ENCODE results near the gene FAM168A.

Gene FAM168A, protein sequence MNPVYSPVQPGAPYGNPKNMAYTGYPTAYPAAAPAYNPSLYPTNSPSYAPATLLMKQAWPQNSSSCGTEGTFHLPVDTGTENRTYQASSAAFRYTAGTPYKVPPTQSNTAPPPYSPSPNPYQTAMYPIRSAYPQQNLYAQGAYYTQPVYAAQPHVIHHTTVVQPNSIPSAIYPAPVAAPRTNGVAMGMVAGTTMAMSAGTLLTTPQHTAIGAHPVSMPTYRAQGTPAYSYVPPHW

DNA sequence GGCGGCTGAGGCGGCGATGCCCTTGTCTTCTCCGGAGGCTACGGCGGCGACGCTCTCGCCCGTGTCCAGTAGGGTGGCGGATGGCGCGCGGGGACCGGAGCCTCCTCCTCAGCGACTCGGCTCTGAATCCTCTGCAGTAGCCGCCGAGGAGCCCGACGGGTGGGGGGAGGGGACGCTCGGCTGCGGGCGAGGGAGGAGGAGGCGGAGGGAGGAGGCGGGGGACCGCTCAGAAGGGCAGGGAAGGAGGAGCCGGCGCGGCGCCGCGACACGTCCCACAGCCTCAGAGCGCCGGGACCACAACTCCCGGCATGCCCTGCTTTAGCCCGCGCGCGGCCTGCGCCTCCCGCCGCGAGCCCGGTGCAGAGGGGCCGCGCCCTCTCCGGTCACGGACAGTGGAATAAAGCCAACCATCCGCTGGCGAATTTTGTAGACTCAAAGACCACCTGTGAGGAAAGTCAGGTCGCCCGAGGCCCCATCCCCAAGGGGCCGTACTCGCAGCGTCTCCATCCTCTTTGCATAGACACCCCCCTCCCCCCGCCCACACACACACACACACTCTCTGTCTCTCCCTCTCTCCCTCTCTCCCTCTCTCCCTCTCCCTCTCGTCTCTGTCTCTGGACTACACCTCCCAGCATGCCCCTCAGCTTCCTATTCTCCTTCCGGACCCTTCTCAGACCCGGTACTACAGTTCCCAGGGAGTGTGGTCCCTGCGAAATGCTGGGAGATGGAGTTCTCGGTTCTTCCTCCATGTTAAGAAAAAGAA, at the start of gene FAM168A:
FAM168A (minus strand) TSS at position 157 of the 763 bp plus-strand sequence. CDS start 129,638 bp downstream, outside the sequence.
- DNase-seq, result peak; percentile 77 to 99 (median 95)

DNA sequence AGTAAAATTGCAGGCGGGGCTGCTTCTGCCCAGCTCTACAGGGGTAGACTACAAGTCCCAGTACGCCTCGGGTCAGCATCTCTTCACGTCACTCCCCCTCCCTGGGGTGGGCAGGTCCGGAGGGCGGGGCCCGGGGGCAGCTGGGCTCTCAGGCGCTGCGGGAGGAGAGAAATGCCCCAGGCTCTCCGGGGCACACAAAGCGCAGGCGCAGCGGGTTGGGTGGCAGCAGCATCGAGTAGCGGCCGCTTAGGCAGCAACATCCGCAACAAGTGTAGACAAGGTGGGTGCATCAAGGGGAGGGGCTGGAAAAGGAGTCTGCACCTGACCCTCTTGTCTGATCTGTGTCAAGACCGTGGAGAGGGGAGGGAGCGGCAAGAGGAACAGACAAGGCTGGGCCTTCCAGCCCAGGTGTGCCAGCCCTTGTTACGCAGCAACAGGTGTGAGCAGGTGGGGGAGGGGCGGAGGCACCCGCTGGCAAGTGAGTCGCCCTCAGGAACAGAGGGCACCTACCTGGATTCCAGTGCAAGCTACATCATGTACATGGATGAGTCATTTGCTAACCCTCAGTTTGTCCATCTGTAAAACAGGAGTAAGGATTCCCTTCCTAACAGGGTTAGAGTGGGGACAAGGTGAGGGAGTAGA, 49.7 kb upstream of the FAM168A start:
- DNase-seq, result peak; percentile 35 to 98 (median 92)

DNA sequence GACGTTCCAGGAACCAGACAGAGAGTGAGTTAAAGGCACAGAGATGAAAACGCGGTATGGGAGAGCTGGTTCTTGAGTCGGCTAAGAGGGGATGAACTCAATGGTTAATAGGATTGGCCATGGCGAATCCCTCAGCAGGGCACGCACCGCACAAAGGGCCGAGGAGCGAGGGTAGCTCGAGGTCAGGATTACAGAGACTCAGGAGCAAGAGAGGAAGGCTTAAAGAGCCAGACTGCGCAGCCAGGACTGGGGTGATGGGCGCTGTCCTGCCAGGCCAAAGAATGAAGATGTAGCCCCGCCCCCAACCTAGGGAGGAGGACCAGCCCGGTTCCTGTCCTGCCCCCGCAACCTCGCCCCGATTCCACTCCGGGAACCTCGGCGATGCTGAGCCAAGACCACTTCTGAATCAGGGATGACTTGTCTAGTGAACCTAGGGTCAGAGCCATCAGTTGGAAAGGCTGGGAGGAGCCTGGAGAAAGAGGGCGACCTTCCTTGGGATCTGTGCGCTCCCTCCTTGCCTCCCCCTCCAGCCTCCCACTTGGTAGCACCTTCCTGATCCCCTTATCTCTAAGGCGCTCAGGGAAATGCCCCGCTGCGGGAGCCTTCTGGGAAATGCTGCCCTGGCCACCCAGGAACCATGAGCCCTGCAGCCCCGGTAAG, 48.2 kb upstream of the FAM168A start, which contains the start of gene PLEKHB1:
PLEKHB1 (plus strand) TSS at position 610 of the 660 bp plus-strand sequence; CDS start at position 638, 28 bp downstream.
- DNase-seq, result no peak

DNA sequence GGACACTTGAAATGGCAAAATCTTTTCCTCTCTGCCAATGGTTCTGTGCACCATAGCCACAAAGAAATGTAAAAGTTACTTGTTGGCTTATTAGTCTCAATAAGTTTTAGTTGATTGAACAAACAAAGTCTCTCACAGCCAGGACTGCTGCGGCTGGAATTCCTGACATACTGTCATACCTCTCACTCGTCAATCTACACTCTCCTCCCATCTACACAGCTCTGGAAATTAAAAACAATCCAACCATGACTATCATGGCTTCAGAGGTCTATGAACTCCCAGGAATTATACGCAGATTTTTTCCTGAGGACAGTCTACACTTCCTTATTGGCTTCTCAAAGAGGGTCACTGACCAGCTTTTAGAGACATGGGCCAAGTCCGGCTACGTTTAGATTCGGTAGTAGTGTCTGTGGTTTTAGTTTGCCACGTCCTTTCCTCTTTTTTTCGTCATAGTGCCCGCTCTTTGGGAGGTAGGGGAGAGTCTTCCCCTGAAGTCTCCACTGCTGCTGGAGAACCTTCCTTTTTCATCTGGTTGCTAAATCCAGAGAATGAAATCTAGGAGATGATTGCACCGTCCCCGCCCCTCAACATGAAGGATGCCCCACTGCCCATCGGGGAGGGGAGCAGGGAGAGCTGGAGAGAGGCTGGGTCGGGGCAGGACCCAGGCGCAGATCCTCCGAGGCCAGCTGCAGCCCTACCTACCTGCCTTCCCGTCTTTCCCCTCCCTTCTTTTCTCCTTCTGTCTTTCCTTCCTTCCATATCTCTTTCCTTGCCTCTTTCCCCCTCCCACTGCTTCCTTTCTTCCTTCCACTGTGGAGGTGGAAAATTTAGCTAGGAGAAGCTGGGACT, 47.4 kb upstream of the FAM168A start:
- DNase-seq, result no peak

DNA sequence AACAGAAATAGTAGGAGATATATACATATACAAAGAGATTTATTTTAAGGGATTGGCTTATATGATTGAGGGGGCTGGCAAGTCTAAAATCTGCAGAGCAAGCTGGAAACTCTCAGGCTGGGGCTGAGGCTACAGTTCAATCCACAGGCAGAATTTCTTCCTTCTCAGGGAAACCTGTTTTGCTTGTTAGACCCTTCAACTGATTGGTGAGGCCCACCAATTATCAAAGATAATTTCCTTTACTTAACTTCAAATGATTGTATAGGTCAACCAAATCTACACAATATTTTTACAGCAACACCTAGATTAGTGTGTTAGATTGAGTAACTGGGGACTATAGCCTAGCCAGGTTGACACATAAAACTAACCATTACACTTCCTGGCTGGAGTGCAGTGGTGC, 43.8 kb upstream of the FAM168A start:
- DNase-seq, result no peak

DNA sequence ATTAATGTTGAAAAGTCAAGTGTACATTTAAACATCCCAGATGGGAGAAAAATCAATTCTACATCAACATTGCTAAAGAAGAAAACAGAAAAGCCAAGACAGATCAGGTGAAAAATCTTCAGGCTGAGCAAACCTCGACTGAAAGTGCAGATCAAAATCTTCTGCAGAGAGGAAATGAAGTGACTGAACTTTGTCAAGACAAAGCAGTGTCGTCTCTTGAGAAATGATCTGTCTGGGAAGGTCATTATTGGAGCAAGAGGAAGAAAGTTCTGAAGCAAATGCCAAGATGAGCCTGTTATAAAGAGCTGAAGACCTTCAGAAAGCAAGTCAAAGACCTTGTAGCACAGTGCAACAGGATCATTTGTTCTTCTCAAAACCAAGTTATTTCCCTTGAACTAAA, 42.7 kb upstream of the FAM168A start:
- DNase-seq, result no peak

DNA sequence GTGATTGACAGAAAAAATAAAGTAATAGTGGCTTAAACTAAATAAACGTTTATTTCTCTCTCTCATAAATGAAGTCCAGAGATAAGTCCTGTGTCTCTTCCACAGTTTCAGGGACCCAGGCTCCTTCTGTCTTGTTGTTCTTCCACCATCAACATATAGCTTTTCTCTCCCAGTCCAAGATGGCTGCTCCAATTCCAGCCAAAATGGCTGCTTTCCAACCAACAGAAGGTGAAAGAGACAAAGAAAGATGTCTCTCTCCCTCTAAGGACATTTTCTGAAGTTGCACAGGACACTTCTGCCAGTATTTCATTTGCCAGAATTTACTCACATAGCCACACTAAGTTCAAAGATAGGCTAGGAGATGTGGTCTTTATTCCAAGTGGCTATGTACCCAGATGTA, 39.1 kb upstream of the FAM168A start:
- no peak for DNase-seq

DNA sequence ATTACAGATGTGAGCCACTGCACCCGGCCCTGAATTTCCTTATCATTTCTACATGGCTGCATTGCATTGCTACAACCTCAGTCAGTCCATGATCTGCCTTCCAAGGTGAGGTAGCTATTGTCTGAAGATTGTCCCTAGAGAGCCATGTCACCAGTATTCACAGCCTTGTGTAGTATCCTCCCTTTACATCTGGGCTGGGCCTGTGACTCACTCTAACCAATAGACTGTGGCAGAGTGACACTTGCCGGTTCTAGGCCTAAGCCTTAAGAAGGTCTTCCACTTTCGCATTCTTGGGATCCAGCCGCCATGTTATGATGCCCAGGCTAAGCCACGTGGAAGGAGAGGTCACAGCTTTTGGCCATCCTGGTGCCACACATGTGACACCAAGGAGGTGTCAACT, 38.3 kb upstream of the FAM168A start:
- DNase-seq, result no peak

DNA sequence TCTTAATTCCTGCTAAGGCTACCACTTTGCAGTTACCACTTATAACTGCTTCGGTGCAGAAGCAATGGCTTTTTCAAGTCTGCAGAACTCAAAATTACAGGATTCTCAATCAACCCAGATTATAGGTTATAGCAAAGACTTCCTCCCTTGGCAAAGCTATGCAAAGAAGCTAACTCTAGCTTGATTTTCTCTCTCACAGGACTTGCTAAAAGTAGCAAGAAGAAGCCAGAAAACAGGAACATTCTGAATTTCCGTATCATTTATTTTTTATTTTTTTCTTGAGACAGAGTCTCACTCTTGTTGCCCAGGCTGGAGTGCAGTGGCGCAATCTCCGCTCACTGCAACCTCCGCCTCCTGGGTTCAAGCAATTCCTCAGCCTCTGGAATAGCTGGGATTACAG, 37.8 kb upstream of the FAM168A start:
- DNase-seq, result no peak

DNA sequence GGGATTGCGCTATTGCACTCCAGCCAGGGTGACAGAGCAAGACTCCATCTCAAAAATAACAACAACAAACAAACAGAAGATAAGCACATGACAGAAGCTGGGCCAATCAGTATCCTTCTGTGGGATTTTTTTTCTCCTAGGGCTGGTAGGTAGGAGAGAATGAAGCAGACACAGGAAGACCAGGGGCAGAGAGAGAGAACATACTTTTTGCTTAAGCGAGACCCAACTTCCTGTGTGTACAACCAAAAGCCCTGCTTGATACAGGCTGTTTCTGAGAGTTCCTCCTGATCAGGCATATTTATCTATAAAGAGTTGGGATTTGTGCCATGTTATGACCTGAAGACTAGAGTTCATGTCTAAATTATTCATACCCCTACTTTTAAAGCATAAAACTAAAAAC, 36.1 kb upstream of the FAM168A start:
- no peak for DNase-seq

DNA sequence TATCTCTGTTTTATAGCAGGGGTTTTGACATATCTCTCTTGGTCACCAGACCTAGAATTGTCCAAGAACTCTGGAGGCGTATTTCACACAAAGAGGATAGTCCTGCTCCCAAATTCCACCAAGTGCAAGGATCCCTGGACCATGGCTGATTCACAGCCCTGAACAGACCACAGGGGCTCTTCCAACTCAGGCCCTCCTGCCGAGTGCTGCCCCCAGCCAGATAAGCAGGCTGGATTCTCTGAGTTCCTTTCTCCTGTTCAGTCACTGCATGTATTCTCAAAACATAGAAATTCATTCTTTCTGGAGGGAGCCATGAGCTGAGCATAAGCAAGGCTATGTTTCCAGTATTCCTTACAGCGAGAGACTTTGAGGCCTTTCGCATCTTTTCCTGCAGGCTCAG, 35.1 kb upstream of the FAM168A start:
- no peak for DNase-seq

DNA sequence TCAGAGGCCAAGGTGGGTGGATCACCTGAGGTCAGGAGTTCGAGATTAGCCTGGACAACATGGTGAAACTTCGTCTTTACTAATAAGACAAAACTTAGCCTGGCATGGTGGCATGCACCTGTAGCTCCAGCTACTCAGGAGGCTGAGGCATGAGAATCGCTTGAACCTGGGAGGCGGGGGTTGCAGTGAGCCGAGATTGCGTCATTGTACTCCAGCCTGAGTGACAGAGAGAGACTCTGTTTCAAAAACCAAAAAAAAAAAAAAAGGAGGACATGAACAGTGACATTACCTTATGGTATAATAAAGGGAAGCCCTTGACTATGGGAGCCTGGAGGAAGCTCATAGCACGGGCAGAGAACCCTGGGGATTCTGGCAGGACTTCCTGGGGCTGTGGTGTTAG, 32.0 kb upstream of the FAM168A start:
- DNase-seq, result no peak

DNA sequence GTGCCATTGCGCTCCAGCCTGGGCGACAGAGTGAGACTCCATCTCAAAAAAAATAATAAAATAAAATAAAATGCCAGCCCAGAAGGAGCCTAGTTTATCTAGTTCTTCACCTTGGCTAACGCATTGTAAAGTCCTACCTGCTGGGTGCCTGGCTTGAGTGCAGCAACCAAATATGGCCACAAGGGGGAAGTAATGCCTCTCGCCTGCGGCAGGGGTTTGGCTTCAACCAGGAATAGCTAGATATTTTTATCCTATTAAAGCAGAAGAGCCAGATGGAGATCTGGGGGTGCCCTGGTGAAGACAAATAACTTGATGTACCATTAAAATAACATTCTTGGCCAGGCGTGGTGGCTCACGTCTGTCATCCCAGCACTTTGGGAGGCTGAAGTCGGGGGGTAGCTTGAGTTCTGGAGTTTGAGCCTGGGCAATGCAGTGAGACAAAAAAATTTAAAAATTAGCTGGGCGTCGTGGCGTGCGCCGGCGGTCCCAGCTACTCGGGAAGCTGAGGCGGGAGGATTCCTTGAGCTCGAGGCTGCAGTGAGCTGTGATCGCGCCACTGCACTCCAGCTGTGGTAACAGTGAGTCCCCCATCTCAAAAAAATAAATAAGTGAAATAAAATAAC, 27.9 kb upstream of the FAM168A start:
- DNase-seq, result peak in 48 of 51 donors; percentile 4 to 82 (median 54)

DNA sequence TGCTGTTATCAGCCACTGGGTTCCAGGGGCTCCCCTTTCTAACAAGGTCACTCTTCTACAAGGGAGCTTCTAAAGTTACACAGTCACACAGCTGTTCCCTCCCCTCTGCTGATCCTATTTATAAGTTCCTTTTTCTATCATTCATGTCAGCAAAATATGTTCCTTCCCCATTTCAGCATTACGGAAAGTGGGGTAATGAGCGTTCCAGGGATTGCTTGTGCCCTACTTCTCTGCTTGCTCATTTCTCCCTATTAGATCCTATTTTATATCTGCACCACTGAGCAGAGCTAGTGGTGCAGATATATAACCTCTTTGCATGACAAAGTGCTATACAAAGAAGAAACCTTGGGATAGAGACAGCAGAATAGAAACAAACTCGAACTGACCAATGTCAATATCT, 25.8 kb upstream of the FAM168A start:
- peak in 1 of 51 donors; percentile 7 for DNase-seq

DNA sequence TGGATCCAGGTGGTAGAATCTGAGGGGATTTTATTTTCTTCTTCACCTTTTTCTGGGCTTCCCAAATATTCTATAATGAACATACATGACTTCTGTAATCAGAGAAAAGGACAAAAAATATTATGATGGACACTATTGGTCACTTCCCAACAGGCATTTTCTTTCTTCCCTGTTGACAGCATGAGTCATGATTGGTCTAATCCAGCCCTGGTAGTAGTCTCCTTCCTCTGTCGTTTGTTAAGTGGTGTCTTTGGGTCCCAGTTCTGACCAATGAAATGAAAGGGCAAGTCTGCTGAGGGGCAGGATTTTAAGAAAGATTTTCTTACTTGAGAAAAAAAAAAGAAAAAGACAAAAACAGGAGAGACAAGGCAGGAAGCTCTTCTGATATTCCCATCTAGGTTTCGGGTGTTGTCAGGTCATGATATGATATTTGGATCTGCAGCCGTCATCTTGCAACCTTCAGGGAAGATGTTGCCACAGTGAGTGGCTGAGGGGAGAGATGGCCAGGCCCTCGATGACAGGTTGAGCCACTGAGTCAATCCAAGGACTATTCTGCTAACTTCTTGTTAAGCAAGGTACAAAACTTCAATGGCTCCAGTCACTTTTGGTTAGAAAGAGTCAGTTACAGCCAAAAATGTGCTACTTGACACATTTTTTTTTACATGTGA, 25.1 kb upstream of the FAM168A start:
- no peak for DNase-seq

DNA sequence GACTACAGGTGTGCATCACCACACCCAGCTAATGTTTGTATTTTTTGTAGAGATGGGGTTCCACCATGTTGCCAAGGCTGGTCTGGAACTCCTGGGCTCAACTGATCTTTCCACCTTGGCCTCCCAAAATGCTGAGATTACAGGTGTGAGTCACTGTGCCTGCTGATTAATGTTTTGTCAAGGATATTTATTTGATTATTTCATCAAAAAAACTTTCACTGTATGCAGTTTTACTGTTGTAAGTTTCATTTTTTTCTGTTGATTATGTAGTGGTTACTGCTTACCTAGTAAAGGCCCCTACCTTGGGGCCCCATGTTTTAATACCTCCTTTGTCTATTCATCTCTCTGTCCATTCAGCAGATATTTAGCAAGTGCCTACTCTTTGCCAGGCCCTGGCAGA, 16.7 kb upstream of the FAM168A start:
- DNase-seq, result no peak

DNA sequence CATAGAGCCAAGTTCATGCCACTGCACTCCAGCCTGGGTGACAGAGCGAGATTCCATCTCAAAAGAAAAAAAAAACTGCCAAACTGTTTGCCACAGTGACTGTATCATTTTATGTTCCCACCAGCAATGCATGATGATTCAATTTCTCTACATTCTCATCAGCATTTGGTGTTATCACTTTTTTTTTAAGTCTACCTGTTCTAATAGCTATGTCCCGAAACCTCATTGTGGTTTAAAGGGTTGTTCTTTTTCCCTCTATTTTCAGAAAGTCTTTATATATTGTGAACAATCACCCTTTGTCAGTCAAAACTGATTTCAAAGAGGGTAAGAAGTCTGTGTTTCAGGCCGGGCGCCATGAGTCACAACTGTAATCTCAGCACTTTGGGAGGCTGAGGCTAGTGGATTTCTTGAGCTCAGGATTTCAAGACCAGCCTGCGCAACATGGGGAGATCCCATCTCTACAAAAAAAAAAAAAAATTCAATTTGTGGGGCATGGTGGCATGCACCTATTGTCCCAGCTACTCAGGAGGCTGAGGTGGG, 14.8 kb upstream of the FAM168A start:
- no peak for DNase-seq

DNA sequence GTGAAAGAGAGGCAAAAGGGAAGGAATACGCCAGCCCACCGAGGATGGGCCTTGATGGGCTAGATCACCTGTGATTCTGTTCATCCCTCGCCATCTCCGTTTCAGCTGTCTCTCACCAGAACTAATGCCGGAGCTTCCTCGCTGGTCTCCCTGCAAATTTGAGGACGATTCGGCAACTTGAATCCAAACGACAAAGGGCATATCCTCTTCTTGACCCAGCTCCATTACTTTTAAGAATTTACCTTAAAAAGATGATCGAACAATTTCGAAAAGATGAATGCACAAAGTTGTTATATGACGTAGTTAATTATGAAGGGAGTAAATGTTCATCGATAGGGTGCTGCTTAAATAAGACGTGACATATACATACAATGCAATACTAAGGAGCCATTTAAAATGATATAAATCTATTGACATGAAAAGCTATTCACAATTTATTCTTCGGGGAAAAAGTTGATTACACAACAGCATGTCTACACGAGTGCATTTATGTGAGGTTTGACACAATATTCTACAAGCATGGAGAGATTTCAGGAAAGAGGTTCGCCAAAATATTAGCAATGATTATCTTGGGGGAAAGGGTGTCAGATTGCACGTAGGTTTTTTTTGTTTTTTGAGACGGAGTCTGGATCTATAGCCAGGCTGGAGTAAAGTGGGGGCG, 937 bp upstream of the FAM168A start:
- no peak for DNase-seq

DNA sequence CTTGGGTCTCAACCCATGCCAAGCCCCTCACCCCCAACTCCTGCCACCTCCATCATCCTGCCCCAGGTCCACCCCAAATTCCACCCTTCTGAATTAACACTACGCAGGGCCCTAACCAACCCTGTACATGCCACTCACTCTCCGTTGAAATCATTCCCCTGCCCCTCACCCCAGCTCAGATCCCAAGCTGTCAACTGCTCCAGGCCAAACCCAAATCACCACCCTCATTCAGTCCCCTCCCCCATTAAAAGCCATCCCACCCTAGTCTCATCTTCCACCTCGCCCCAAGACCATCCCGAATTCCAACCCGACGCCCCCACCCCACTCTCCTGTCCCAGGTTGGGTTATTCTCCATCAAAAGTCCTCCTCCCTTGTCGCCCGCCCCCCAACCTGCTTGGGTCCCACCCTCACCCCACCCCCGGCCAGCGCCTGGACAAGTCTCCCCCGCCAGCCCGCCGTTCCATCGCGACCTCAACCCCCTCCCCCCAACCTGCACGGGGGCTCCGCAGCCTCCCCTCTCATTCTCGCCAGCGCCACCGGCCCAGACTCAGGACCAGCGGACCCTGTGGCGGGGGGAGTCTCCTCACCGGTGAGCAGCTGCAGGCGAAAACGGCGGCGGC, 466 bp downstream of the FAM168A start:
- peak in 8 of 51 donors; percentile 4 to 55 (median 36) for DNase-seq

Data from hypothalamus (tissue), 51 donors.